MCF 10A (cell line): Measurements from ENCODE around the gene ATP7B. TPM values are rescaled to one million over a fixed set of nuclear protein-coding genes. Genes with fewer than 3 reads are reported as not detected.

Source experiments
- BruUV-seq: library from RNA; stranded (reverse); fragments of 400-500 nt; replicated peaks from 2 replicates; lab custom pipeline; 2021; lab: Mats Ljungman, UMichigan
- CTCF ChIA-PET: fragments of 300-600 bp; sonication (Branson Sonifier 250); formaldehyde crosslinking; extraction: SDS; loops from one replicate; lab custom pipeline; 2021; ENCODE audit warnings: antibody characterized with exemption, inconsistent platforms; lab: Yijun Ruan, JAX
- POLR2A ChIA-PET: fragments of 300-600, 350-650 bp; sonication (Branson Sonifier 250); formaldehyde crosslinking; extraction: SDS; loops from one replicate; lab custom pipeline; 2020; ENCODE audit warnings: antibody characterized with exemption, inconsistent platforms; lab: Yijun Ruan, JAX
- DNase-seq: peaks from one replicate; pipeline ENCODE4 v3.0.0-alpha.2; 2018; ENCODE audit not compliant: unreplicated experiment
- H3K27ac Mint-ChIP-seq: one replicate; pipeline ENCODE4 v1.8.0; 2022; ENCODE audit warnings: mild to moderate bottlenecking, low read depth, mixed read lengths; ENCODE audit not compliant: unreplicated experiment
- H3K27me3 Mint-ChIP-seq: one replicate; pipeline ENCODE4 v1.8.0; 2022; ENCODE audit warnings: mixed read lengths; ENCODE audit not compliant: insufficient read depth, unreplicated experiment
- H3K36me3 Mint-ChIP-seq: one replicate; pipeline ENCODE4 v1.8.0; 2022; ENCODE audit warnings: mild to moderate bottlenecking, moderate library complexity, mixed read lengths; ENCODE audit not compliant: insufficient read depth, unreplicated experiment
- H3K4me1 Mint-ChIP-seq: one replicate; pipeline ENCODE4 v1.8.0; 2022; ENCODE audit warnings: mixed read lengths; ENCODE audit not compliant: insufficient read depth, unreplicated experiment
- H3K4me3 Mint-ChIP-seq: one replicate; pipeline ENCODE4 v1.8.0; 2022; ENCODE audit warnings: mild to moderate bottlenecking, moderate library complexity, mixed read lengths; ENCODE audit not compliant: unreplicated experiment
- H3K9me3 Mint-ChIP-seq: one replicate; pipeline ENCODE4 v1.8.0; 2022; ENCODE audit warnings: mixed read lengths; ENCODE audit not compliant: unreplicated experiment
- intact Hi-C: fragments of 100-400 bp; cut with micrococcal nuclease; formaldehyde crosslinking; loops from 2 replicates; pipeline ENCODE4 v1.14.1; 2022
- total RNA-seq: library from RNA; stranded (reverse); gene quantifications from 2 replicates; pipeline ENCODE4 v1.2.3, GENCODE V29; 2022
- TF ChIP-seq, protein P1 (sequence below): fragments of 200-600 bp; IDR thresholded peaks from one replicate; pipeline ENCODE4 v1.8.0; 2022; ENCODE audit warnings: antibody characterized with exemption, mild to moderate bottlenecking; ENCODE audit not compliant: unreplicated experiment

The ATP7B gene
- total RNA-seq, 1 experiment from 2014 or later: 3.2 TPM

DNA sequence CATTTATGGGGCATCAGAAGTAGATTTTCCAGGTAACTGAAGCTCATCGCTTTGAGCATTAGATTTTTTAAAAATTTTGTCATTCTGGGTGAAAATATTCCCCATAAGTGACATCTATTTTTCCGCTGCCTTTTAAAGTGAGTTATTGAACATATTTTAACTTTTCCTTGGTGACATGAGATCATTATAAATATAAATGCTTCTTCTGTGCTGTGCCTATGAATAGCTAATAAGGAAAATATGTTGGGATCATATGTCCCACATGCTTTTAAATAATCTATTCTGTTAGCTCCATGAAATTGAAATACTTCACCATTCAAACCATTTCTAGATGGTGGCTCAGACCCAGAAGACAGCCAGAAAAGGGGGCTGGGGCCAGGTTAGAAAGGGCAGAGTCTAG lies 14.1 kb downstream of the ATP7B start:
- TF ChIP-seq, protein P1, sequence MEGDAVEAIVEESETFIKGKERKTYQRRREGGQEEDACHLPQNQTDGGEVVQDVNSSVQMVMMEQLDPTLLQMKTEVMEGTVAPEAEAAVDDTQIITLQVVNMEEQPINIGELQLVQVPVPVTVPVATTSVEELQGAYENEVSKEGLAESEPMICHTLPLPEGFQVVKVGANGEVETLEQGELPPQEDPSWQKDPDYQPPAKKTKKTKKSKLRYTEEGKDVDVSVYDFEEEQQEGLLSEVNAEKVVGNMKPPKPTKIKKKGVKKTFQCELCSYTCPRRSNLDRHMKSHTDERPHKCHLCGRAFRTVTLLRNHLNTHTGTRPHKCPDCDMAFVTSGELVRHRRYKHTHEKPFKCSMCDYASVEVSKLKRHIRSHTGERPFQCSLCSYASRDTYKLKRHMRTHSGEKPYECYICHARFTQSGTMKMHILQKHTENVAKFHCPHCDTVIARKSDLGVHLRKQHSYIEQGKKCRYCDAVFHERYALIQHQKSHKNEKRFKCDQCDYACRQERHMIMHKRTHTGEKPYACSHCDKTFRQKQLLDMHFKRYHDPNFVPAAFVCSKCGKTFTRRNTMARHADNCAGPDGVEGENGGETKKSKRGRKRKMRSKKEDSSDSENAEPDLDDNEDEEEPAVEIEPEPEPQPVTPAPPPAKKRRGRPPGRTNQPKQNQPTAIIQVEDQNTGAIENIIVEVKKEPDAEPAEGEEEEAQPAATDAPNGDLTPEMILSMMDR: no peak

DNA sequence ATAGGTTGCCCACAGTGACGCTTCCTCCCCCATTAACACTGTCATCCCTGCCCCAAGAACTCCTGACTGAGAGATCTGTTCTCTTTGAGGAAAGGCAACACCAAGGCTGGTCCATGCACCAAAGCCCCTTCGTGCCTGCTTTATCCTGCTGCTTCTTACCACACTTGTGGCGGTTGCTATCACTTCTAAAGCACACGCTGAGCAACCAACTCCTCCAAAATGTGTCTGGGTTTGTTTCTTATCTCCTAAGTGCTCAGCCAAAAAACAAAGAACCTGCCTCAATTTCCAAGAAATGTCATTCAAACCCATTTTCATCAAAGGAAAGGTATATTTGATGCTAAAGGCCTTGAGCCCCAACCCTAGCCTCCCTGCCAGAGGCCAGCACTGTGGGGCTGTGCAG lies 14.6 kb downstream of the ATP7B start:
- intact Hi-C loops: loop anchor here (5.0 kb wide), 1 partner anchor 99 kb away; no protein-coding TSS in a partner anchor
- H3K27ac Mint-ChIP-seq: no peak overlapping the region
- TF ChIP-seq, protein P1: no peak
- no peak overlapping the region for H3K4me3 Mint-ChIP-seq
- no TSS peak for BruUV-seq
- H3K4me1 Mint-ChIP-seq: peaks cover 22% of the 10 kb centered on the region
- H3K36me3 Mint-ChIP-seq: no peaks in the 10 kb centered on the region
- H3K27me3 Mint-ChIP-seq: peaks cover 12% of the 10 kb centered on the region
- no peaks in the 10 kb centered on the region for H3K9me3 Mint-ChIP-seq
- ChIA-PET POLR2A (interaction anchor here (1.0 to 1.1 kb wide), 2 partner anchors 16 to 131 kb away, joined by 4 to 6 read pairs; partner anchors contain the start of genes ALG11 and NEK5), CTCF (interaction anchor here (0.7 to 10.2 kb wide), 5 partner anchors 10 to 134 kb away, joined by 3 to 97 read pairs (median 4); partner anchors contain the start of gene NEK5)
- no peak for DNase-seq

More for the DNA sequence above, 14.1 kb downstream of the ATP7B start:
- BruUV-seq: no TSS peak
- Mint-ChIP-seq H3K9me3 (no peaks in the 10 kb centered on the region), H3K4me1 (peaks cover 22% of the 10 kb centered on the region), H3K4me3 (no peak overlapping the region), H3K27me3 (peaks cover 12% of the 10 kb centered on the region), H3K36me3 (no peaks in the 10 kb centered on the region), H3K27ac (no peak overlapping the region)
- POLR2A ChIA-PET: interaction anchor here (1.0 kb wide), 1 partner anchor 16 kb away, joined by 4 read pairs; the partner anchor contains the start of gene ALG11
- intact Hi-C loops: loop anchor here (5.0 kb wide), 1 partner anchor 100 kb away; no protein-coding TSS in a partner anchor
- no peak for DNase-seq
- CTCF ChIA-PET: interaction anchor here (0.7 to 10.2 kb wide), 6 partner anchors 10 to 134 kb away, joined by 3 to 97 read pairs (median 4); partner anchors contain the start of gene NEK5

DNA sequence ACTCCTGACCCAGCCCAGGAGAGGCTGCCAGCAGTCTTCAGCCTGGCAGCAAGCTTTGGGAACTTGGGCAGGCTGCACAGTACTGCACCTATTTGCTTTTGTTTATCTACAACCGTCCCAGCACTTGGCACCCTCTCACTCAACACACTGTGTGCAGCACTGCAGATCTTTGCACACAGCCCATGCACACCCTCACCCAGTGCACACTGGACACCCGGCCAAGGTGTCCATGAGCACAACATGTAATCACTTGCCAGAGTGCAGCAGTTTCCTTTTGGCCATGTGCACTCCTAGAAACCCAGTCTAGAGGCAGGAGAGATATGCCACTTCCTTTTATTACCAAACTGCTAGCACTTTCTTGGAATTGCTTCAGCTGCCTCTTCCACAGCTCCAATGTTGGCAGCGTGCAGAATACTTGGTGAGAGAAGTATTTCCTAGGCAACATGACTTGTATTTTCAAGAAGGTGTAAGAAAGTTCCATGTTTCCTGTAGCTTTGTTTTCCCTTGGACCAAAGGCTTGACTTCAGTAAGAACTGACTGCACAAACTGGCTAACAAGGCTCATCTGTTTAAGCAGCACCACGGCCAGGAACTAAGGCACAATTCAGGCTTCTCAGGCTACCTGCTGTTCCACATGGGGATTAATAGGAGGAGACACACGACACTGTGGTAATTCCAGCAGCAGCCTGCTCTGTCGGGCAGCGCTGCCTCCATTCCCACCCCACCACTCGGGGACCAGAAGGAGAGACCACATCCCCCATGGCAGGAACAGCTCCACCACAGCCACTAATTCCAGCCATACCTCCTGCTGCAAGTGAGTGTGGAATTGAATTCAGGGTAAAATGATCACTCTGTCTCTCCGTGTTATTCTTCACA lies 15.3 kb downstream of the ATP7B start:
- intact Hi-C loops: loop anchor here (5.0 kb wide), 1 partner anchor 99 kb away; no protein-coding TSS in a partner anchor
- no peak overlapping the region for H3K4me3 Mint-ChIP-seq
- no peaks in the 10 kb centered on the region for H3K9me3 Mint-ChIP-seq
- peak overlapping the region; percentile 29 for H3K27ac Mint-ChIP-seq
- DNase-seq: peak; percentile 23
- H3K4me1 Mint-ChIP-seq: peaks cover 18% of the 10 kb centered on the region
- no peaks in the 10 kb centered on the region for H3K36me3 Mint-ChIP-seq
- ChIA-PET POLR2A (interaction anchor here (1.0 to 1.1 kb wide), 2 partner anchors 16 to 132 kb away, joined by 5 to 6 read pairs; partner anchors contain the start of genes ALG11 and NEK5), CTCF (interaction anchor here (0.6 to 10.2 kb wide), 4 partner anchors 11 to 367 kb away, joined by 3 to 97 read pairs (median 4); partner anchors contain the start of gene NEK5)
- BruUV-seq: no TSS peak
- H3K27me3 Mint-ChIP-seq: peaks cover 12% of the 10 kb centered on the region
- TF ChIP-seq, protein P1: no peak

DNA sequence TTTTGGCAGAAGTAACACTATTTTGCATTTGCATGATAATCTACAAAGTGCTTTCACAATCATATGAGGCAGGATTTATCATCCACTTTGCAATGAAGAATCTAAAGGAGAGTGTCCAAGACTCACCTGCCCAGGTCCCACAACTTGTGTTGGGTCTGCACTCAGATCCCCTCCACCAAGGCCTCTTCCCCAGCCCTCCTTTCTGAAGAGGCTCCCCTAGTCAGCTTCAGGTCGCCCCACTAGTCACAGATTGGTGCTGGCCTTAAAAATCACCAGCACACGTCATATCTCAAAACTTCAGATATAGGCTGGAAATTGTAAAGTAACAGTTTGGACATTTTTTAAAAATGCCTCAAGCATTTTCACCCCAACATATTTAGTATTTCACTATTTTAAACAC lies 17.5 kb downstream of the ATP7B start:
- Mint-ChIP-seq H3K9me3 (no peaks in the 10 kb centered on the region), H3K27me3 (no peaks in the 10 kb centered on the region), H3K4me3 (no peak overlapping the region), H3K4me1 (peaks cover 5% of the 10 kb centered on the region), H3K36me3 (no peaks in the 10 kb centered on the region), H3K27ac (no peak overlapping the region)
- intact Hi-C loops: no loop called here
- no TSS peak for BruUV-seq
- POLR2A ChIA-PET: no interaction called here
- CTCF ChIA-PET: interaction anchor here (0.6 to 2.0 kb wide), 3 partner anchors 8 to 48 kb away, joined by 3 to 9 read pairs (median 4); no protein-coding TSS in a partner anchor
- DNase-seq: no peak
- TF ChIP-seq, protein P1: no peak
